NCI-H146 (cell line): Measurements from ENCODE around the gene SIK3.
"Not testable (repeated sequence)": the region's sequence is repeated elsewhere in the genome, so short reads cannot be mapped to it uniquely, and the experiment has no call there.

Source experiments
- DNase-seq: peaks from one replicate; lab custom pipeline; 2025; lab: John Stamatoyannopoulos, UW

The SIK3 gene

GRCh38 chr11:116837231-116838091, 260.8 kb downstream of the SIK3 start, which contains the start of gene APOA1:
Gene APOA1, minus strand, starts transcription at chr11:116837622. Its CDS starts 235 bp downstream, at chr11:116837387.
- DNase-seq: no peak

- no peak for DNase-seq
Measured at GRCh38 chr11:116836632-116836991, 261.6 kb downstream of the SIK3 start.

- peak; percentile 93 for DNase-seq
Measured at GRCh38 chr11:116835791-116836631, 262.2 kb downstream of the SIK3 start.

- peak; percentile 49 for DNase-seq
Measured at GRCh38 chr11:116835042-116835772, 263.0 kb downstream of the SIK3 start.

- DNase-seq: not testable (repeated sequence)
Measured at GRCh38 chr11:116834535-116835041, 263.6 kb downstream of the SIK3 start.

- DNase-seq: no peak
Measured at GRCh38 chr11:116833816-116834534, 264.3 kb downstream of the SIK3 start.

GRCh38 chr11:116833491-116833815, 264.8 kb downstream of the SIK3 start:
- no peak for DNase-seq

- peak; percentile 83 for DNase-seq
Measured at GRCh38 chr11:116832350-116833290, 265.6 kb downstream of the SIK3 start.

GRCh38 chr11:116831790-116832349, 266.4 kb downstream of the SIK3 start:
- DNase-seq: no peak

- DNase-seq: no peak
Measured at GRCh38 chr11:116830184-116830912, 267.9 kb downstream of the SIK3 start.

- peak; percentile 17 for DNase-seq
Measured at GRCh38 chr11:116829525-116830183, 268.6 kb downstream of the SIK3 start, which contains the start of gene APOC3. Gene APOC3, plus strand, starts transcription at chr11:116829907. Its CDS starts 676 bp downstream, at chr11:116830583.

- no peak for DNase-seq
Measured at GRCh38 chr11:116828632-116829524, 269.4 kb downstream of the SIK3 start.

GRCh38 chr11:116827461-116827860, 270.8 kb downstream of the SIK3 start:
- DNase-seq: no peak

GRCh38 chr11:116826751-116827431, 271.3 kb downstream of the SIK3 start:
- no peak for DNase-seq

GRCh38 chr11:116825854-116826750, 272.1 kb downstream of the SIK3 start:
- DNase-seq: no peak

- DNase-seq: no peak
Measured at GRCh38 chr11:116825434-116825833, 272.8 kb downstream of the SIK3 start.
